ENCODE results near the gene DRAM1.

- no peak for TF ChIP-seq CTCF (IDR thresholded peaks at IDR 0.05)
- no peak for TF ChIP-seq POLR2A (IDR thresholded peaks at IDR 0.05)
Measured at GRCh38 chr12:101858361-101858760, 19.0 kb upstream of the DRAM1 start.

Data from lower leg skin (tissue), 3 donors.